ENCODE data around the gene CPZ. TPM values are rescaled to one million over a fixed set of nuclear protein-coding genes. Genes with fewer than 3 reads are reported as not detected.

CPZ gene
- total RNA-seq, 1 experiment from 2014 or later, result 37.3 TPM

GRCh38 chr4:8618421-8618820, 25.9 kb downstream of the CPZ start:
- Histone ChIP-seq H2BK15ac (ENCODE audit: low read depth, low read length) (no peak overlapping the region), H3K18ac (ENCODE audit: insufficient read length, low read depth, low read length) (no peak overlapping the region), H2BK120ac (ENCODE audit: low read depth, low read length, poor library complexity, severe bottlenecking) (no peak overlapping the region), H3K9ac (ENCODE audit: extremely low read depth, insufficient read length, low read length) (no peak overlapping the region), H3K14ac (ENCODE audit: insufficient read depth, low read length) (no peak overlapping the region), H3K56ac (ENCODE audit: insufficient read length, low read depth, low read length) (no peak overlapping the region), H2BK20ac (ENCODE audit: low read depth, low read length, poor library complexity, severe bottlenecking) (no peak overlapping the region), H4K8ac (replicated peaks; ENCODE audit: insufficient read length, low read depth, low read length) (no peak overlapping the region), H3K79me1 (ENCODE audit: insufficient read depth, low read depth, low read length, poor library complexity, severe bottlenecking) (no peaks in the 10 kb centered on the region), H3K4me2 (ENCODE audit: insufficient read depth, insufficient read length, low read length) (no peak overlapping the region), H4K91ac (ENCODE audit: insufficient read length, low read depth, low read length) (no peak overlapping the region), H4K5ac (ENCODE audit: insufficient read length, low read depth, low read length) (no peak overlapping the region), H3K4ac (ENCODE audit: low read depth, low read length) (no peak overlapping the region), H2BK5ac (ENCODE audit: insufficient read length, low read length) (no peak overlapping the region), H3T11ph (ENCODE audit: low read length) (no peak overlapping the region), H2AFZ (ENCODE audit: low read length) (no peak overlapping the region), H3K23ac (ENCODE audit: insufficient read length, low read depth, low read length) (no peak overlapping the region), H3K9me3 (ENCODE audit: control insufficient read depth, low read depth, low read length) (no peaks in the 10 kb centered on the region), H3K4me1 (ENCODE audit: insufficient read depth, low read length) (no peaks in the 10 kb centered on the region), H2BK12ac (ENCODE audit: insufficient read length, low read depth, low read length) (no peak overlapping the region), H3K79me2 (ENCODE audit: insufficient read depth, low read length) (no peaks in the 10 kb centered on the region), H4K20me1 (ENCODE audit: control insufficient read depth, insufficient read depth, insufficient read length) (no peaks in the 10 kb centered on the region), H3K23me2 (ENCODE audit: insufficient read length, low read depth, low read length, poor library complexity, severe bottlenecking) (no peaks in the 10 kb centered on the region), H3K27ac (ENCODE audit: insufficient read length, low read depth, low read length) (no peak overlapping the region), H2AK5ac (ENCODE audit: insufficient read length, low read length) (no peak overlapping the region), H3K27me3 (ENCODE audit: insufficient read depth, low read length) (no peaks in the 10 kb centered on the region)
- H3K4me3 Mint-ChIP-seq, result no peak overlapping the region
- no peaks in the 10 kb centered on the region for H3K4me1 Mint-ChIP-seq
- no peak for TF ChIP-seq CTCF (conservative IDR thresholded peaks at IDR 0.05)
- WGBS (ENCODE audit: extremely low coverage, insufficient read length, low lambda C conversion rate), result no CpG with 5 or more reads among the region's 15 CpGs
- no peak for DNase-seq
- H3K9me3 Mint-ChIP-seq, result no peaks in the 10 kb centered on the region
- H3K27me3 Mint-ChIP-seq (ENCODE audit: low read depth), result peaks cover 2% of the 10 kb centered on the region; the same call in 1 of the 2 replicates
- peaks cover 0 to 48% (median 37%) of the 10 kb centered on the region in 3 experiments; a peak in 5 of 7 replicates for H3K36me3 Mint-ChIP-seq (ENCODE audit: insufficient read depth in 1 of 3, low read depth in 3 of 3)
- no peak overlapping the region for H3K27ac Mint-ChIP-seq
